ENCODE results near the gene PRSS12.

DNA sequence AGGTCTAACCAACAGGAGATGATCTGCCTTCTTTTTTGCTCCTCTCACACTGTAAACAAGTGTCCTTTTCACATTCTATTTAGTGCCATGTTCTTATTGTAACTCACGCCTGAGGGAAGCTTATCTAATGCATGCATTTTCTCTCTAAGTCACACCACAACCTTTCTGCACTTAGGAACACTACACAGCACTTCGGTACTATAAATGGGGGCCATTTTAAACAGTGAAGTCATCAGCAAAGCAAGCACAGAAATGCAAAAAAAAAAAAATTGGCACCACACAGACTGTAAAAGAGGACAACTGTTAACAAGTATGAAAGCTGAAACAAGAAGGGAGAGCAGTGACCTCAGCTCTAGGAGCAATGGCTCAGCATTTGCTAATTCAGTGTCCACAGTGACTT, 45.2 kb downstream of the PRSS12 start:
- TF ChIP-seq L3MBTL2 (conservative IDR thresholded peaks at IDR 0.05) (no peak), SUZ12 (IDR thresholded peaks at IDR 0.05) (no peak), FOXK2 (IDR thresholded peaks at IDR 0.05) (no peak), FOXM1 (IDR thresholded peaks at IDR 0.05; ENCODE audit: borderline replicate concordance) (no peak), SP1 (IDR thresholded peaks at IDR 0.05) (no peak), ZNF384 (IDR thresholded peaks at IDR 0.05) (peak; percentile 65), ELF4 (IDR thresholded peaks at IDR 0.05) (no peak), ARNT (IDR thresholded peaks at IDR 0.05) (no peak), HDGF (IDR thresholded peaks at IDR 0.05; ENCODE audit: borderline replicate concordance) (no peak), LEF1 (IDR thresholded peaks at IDR 0.05; ENCODE audit: borderline replicate concordance) (no peak), TARDBP (IDR thresholded peaks at IDR 0.05) (no peak), BHLHE40 (IDR thresholded peaks at IDR 0.05; ENCODE audit: borderline replicate concordance) (no peak)
- TF ChIP-seq, protein P1, sequence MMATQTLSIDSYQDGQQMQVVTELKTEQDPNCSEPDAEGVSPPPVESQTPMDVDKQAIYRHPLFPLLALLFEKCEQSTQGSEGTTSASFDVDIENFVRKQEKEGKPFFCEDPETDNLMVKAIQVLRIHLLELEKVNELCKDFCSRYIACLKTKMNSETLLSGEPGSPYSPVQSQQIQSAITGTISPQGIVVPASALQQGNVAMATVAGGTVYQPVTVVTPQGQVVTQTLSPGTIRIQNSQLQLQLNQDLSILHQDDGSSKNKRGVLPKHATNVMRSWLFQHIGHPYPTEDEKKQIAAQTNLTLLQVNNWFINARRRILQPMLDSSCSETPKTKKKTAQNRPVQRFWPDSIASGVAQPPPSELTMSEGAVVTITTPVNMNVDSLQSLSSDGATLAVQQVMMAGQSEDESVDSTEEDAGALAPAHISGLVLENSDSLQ (IDR thresholded peaks at IDR 0.05) = no peak

Data from HEK293T (cell line).